Stimulated activated naive CD8-positive, alpha-beta T cell treated with anti-CD3 and anti-CD28 coated beads, Interleukin-15, amount 100 ng/mL, for 72 hours (primary cell): ENCODE results near the gene OLFM3.

Experiments
- ATAC-seq: fragments of 150-1000 bp; cut with Tn5 transposase; 2 replicates; pipeline ENCODE4 v1.10.0; 2021; ENCODE audit warnings: mild to moderate bottlenecking, moderate library complexity
- DNase-seq, 2 donors: peaks; one replicate each; pipeline ENCODE4 v3.0.0; 2021 to 2022
- H3K27ac Mint-ChIP-seq, 2 donors: one replicate each; pipeline ENCODE4 v1.8.0; 2022; ENCODE audit warnings: mild to moderate bottlenecking in 2 of 2, mixed read lengths in 2 of 2, moderate library complexity in 2 of 2
- H3K27me3 Mint-ChIP-seq: one replicate; pipeline ENCODE4 v1.8.0; 2022; ENCODE audit warnings: mixed read lengths
- H3K4me1 Mint-ChIP-seq: one replicate; pipeline ENCODE4 v1.8.0; 2022; ENCODE audit warnings: mild to moderate bottlenecking, mixed read lengths
- H3K4me3 Mint-ChIP-seq, 2 donors: one replicate each; pipeline ENCODE4 v1.8.0; 2022; ENCODE audit warnings: mild to moderate bottlenecking in 2 of 2, mixed read lengths in 2 of 2, moderate library complexity in 1 of 2
- H3K9me3 Mint-ChIP-seq, 2 donors: one replicate each; pipeline ENCODE4 v1.8.0; 2022; ENCODE audit warnings: mixed read lengths in 2 of 2

The OLFM3 gene

DNA sequence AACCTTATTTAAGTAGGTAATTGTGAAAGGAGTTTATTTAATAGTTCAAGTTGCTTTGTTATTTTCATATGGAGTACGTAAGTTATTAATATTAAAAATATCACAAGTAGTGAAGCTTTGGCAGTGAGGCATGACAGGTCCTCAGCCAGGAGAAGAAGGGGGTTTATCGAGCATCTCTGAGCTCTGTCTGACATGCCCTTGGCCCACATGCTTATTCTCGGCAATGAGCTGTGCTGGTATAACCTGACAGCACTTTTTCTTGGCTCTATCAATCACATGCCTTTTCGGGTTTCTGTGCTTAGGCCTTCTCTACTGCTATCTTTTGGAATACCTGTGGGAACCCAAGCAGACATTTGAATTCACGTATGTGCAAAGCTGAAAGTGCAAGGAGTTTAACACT lies 84.8 kb downstream of the OLFM3 start:
- Mint-ChIP-seq H3K27me3 (no peaks in the 10 kb centered on the region), H3K27ac (no peak overlapping the region), H3K9me3 (no peaks in the 10 kb centered on the region), H3K4me3 (no peak overlapping the region), H3K4me1 (no peaks in the 10 kb centered on the region)
- ATAC-seq (no peak), DNase-seq (no peak)

DNA sequence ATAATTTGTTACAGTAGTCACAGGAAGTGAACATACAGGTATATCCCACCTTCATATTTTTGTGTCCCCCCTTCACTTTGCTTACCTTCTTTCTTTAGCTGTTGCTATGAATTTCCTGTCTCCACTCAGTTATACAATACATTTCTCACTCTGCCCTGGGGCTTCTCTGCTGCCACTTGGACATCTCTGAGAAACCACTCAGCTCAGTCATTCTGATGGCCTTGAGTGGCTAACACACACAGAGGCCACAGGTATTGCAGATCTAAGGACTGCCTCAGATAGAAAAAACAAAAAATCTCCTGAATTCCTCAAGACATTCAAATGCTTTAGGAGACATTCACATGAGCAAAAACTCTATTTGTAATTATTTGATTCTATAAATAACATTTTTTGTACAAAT lies 87.7 kb downstream of the OLFM3 start:
- DNase-seq: no peak
- no peaks in the 10 kb centered on the region for H3K9me3 Mint-ChIP-seq
- H3K4me1 Mint-ChIP-seq: no peaks in the 10 kb centered on the region
- no peaks in the 10 kb centered on the region for H3K27me3 Mint-ChIP-seq
- ATAC-seq: no peak
- no peak overlapping the region for H3K27ac Mint-ChIP-seq
- no peak overlapping the region for H3K4me3 Mint-ChIP-seq

DNA sequence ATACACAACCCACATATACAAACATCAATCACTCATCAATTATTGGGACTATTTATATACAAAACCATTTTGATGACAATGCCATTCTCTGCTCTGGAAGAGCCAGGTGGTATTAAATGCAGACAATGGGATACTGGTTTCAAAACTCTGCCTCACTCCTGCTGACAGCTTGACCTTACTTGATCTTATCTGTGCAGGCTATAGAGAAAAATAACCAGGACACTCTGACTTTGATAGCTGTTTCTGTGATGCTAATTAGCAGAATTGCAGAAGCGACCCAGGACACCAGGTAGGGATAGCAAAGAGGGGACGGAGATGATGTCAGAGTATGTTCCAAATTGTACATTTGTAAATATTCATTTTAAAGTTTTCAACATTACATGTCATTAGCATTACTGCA lies 89.5 kb downstream of the OLFM3 start:
- Mint-ChIP-seq H3K27me3 (no peaks in the 10 kb centered on the region), H3K4me3 (no peak overlapping the region), H3K27ac (no peak overlapping the region), H3K9me3 (no peaks in the 10 kb centered on the region), H3K4me1 (no peaks in the 10 kb centered on the region)
- no peak for ATAC-seq
- no peak for DNase-seq

DNA sequence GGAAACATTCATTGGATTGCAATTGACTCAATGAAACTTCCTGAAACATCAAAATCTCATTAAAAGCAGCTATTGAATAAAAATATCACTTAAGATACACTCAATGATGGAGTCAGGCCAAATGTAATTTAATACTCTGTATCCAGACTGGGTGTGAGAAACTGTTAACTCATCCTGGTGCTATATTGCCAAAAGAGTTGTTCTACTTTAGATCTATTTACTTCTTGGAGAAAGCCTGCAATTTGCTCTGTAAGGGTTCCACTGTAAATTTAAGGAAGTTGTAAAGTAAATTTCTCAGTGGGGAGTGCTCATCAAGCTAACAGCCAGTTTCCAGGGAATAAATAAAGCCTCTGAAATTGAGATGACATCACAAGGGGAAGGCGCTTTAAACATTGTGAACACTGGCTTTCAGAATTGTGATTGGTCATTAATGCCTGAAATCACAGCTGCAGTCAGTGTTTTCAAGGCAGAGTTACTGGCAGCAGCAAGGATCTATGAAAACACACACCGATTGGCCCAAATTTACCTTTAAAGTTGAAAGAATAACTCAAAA lies 91.4 kb downstream of the OLFM3 start:
- DNase-seq: no peak
- no peaks in the 10 kb centered on the region for H3K27me3 Mint-ChIP-seq
- no peak overlapping the region for H3K27ac Mint-ChIP-seq
- H3K9me3 Mint-ChIP-seq: no peaks in the 10 kb centered on the region
- no peaks in the 10 kb centered on the region for H3K4me1 Mint-ChIP-seq
- H3K4me3 Mint-ChIP-seq: no peak overlapping the region
- ATAC-seq: no peak

DNA sequence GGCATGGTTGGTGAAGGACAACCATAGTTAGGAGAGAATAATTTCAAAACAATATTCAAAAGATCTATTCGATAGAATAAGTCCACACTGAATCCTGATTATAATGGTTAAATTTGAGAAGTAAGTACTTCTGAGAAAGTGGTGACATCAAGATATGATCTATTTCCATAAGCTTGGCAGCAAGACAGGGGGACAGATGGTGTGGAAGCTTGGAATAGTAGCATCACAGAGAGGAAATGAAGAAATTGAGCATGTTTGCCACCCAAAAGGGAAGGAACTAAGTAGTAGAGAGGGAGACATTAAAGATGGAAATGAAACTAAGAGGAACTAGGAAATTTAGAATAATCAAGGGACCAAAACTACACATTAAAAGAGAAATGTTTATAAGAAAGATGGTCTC lies 94.5 kb downstream of the OLFM3 start:
- ATAC-seq (no peak), DNase-seq (no peak)
- Mint-ChIP-seq H3K4me3 (no peak overlapping the region), H3K4me1 (no peaks in the 10 kb centered on the region), H3K27ac (no peak overlapping the region), H3K27me3 (no peaks in the 10 kb centered on the region), H3K9me3 (no peaks in the 10 kb centered on the region)

DNA sequence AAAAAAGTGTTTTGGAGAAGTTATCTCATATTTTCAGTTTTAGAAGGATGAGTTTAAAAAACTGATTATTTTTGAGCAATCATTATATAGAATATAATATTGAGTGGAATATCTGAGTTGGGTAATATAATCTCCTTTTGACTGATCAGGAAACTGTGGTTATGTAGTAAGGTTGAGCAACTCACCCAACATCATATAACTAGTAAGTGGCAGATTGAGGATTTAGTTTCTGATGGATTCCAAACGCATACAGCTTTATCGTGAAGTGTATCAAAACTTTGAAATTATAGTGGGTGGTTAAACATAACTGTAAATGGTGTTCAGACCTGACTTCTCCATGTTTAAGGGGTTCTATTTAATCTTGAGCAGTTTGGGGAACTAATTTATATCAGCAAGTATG lies 98.6 kb downstream of the OLFM3 start:
- H3K27ac Mint-ChIP-seq: no peak overlapping the region
- H3K4me3 Mint-ChIP-seq: no peak overlapping the region
- no peaks in the 10 kb centered on the region for H3K27me3 Mint-ChIP-seq
- no peaks in the 10 kb centered on the region for H3K9me3 Mint-ChIP-seq
- no peak for DNase-seq
- H3K4me1 Mint-ChIP-seq: no peaks in the 10 kb centered on the region
- no peak for ATAC-seq

DNA sequence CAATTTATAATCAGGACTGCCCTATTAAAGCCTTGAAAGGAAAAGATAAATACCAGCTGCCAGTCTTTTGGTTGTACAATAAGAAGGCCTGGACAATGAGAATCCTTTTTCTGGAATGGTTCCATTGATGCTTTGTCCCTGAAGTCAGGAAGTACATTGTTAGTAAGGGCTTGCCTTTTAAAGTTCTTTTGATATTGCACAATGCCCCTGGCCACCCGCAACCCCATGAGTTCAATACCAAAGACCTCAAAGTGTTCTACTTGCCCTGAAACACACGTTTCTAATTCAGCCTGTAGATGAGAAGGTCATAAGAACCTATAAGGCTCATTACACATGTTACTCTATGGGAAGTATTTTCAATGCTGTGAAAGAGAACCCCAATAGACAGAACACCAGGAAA lies 112.1 kb downstream of the OLFM3 start:
- Mint-ChIP-seq H3K27ac (no peak overlapping the region), H3K27me3 (no peaks in the 10 kb centered on the region), H3K9me3 (no peaks in the 10 kb centered on the region), H3K4me3 (no peak overlapping the region), H3K4me1 (no peaks in the 10 kb centered on the region)
- DNase-seq (no peak), ATAC-seq (no peak)

DNA sequence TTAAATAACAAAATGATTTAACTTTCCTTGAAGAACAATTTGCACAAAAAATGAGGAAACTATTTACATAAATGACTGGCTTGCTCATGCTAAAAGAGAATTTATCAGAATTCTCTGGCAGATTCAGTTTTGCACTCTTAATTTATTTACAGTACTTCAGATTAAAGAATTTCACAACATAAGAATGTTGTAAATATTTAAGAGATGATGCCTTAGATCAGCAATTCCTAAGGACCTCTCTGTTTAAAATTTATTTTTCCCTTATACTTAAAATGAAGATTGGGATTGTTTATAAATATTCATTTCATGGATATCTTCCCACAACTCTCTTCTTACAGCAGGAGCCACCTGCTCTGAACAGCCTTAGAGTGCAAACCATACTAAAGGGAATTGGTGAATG lies 120.8 kb downstream of the OLFM3 start:
- DNase-seq (no peak), ATAC-seq (no peak)
- Mint-ChIP-seq H3K9me3 (no peaks in the 10 kb centered on the region), H3K4me3 (no peak overlapping the region), H3K27ac (no peak overlapping the region), H3K4me1 (no peaks in the 10 kb centered on the region), H3K27me3 (no peaks in the 10 kb centered on the region)

DNA sequence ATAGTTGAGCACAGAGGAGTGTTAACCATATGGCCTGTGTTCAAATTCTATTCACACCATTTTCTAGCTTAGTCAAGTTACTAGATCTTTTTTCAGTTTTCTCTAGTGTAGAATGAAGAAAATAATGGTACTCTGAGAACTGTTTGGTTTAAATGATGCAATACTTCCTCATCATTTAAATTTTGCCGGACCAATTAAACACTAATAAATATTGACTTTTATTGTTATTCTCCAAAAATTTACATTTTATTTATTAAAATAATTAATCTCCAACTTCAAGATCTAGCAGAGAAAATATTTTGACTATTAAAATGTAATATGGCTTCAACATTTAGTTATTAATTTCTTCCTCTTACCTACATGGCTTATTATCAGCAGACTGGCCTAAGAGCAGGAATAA lies 123.1 kb downstream of the OLFM3 start:
- H3K4me3 Mint-ChIP-seq: no peak overlapping the region
- H3K9me3 Mint-ChIP-seq: no peaks in the 10 kb centered on the region
- no peaks in the 10 kb centered on the region for H3K4me1 Mint-ChIP-seq
- ATAC-seq (no peak), DNase-seq (no peak)
- no peaks in the 10 kb centered on the region for H3K27me3 Mint-ChIP-seq
- H3K27ac Mint-ChIP-seq: no peak overlapping the region

DNA sequence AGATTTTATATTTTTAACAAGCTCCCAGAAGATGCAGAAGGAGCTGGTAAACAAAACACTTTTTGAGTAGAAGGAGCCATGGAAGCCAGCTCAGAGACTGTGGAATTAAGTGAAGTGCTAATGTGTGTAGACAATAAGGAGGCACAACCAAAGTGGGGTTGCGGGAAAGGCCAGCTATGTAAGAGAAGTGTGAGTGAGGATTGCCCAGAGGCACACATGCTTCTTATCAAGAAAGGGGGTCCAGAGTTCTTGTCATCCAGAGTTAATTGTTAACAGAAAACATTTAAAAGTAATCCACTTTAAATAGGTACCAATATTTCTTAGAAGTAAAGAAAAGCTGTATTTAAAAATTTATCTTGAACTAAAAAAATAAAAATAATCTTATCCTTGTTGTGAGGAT lies 136.8 kb downstream of the OLFM3 start:
- Mint-ChIP-seq H3K4me1 (no peaks in the 10 kb centered on the region), H3K27ac (no peak overlapping the region), H3K27me3 (no peaks in the 10 kb centered on the region), H3K4me3 (no peak overlapping the region), H3K9me3 (no peaks in the 10 kb centered on the region)
- no peak for DNase-seq
- no peak for ATAC-seq

DNA sequence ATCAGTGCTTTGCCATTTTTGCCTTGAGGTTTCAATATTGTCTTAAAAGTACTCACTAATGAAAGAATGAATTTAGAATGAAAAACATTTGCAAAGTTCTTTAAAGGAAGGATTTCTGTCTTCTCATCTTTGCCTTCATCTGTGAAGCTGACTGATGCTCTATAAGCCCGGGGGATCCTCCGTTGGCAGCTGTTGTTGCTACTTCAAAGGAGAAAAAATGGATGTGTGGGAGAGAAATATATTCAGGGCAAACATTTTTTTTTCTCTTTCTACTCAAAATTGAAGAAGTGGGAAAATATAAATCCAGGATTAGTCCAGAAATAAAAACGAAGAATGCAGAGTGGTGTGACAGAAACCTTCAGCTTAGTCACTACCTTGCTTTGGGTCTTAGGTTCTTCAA lies 142.5 kb downstream of the OLFM3 start:
- Mint-ChIP-seq H3K4me1 (no peaks in the 10 kb centered on the region), H3K27ac (no peak overlapping the region), H3K4me3 (no peak overlapping the region), H3K9me3 (no peaks in the 10 kb centered on the region), H3K27me3 (no peaks in the 10 kb centered on the region)
- ATAC-seq (no peak), DNase-seq (no peak)

DNA sequence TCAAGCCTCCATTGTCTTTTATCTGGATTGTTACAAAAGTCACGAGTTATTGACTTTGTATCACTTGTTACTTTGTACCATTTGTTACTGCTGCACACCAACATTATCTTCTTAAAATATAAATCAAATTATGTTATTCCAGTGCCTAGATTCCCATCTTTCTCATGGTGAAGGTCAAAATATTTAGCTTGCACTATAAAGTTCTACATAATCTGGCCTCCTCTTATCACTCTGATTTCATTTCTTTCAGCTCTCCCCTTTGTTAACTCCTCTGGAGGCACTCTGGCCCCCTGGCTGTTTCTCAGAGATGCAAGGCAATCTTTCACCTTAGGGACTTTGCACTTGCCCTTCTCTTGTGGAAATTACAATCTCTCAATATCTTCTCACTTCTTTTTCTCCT lies 143.8 kb downstream of the OLFM3 start:
- no peak overlapping the region for H3K27ac Mint-ChIP-seq
- H3K4me3 Mint-ChIP-seq: no peak overlapping the region
- ATAC-seq: no peak
- no peak for DNase-seq
- H3K27me3 Mint-ChIP-seq: no peaks in the 10 kb centered on the region
- no peaks in the 10 kb centered on the region for H3K9me3 Mint-ChIP-seq
- H3K4me1 Mint-ChIP-seq: no peaks in the 10 kb centered on the region

DNA sequence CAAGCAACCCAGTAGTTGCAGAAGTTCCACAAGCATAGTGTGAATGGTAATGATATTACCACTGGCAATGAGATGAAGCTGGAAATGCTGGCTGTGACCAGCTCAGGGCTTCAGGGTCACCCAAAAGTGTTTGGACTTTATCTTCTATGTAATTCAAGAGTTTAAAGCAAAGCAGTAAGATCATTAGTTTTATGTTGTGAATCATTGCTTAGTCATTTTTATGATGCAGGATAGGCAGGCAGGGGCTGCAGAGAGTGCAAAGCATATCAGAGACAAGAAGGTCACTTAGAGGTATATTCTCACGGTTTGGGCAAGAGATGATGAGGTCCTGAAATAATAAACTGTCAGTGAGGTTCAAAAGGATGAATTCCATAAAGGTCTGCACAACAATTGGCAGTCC lies 147.4 kb downstream of the OLFM3 start:
- H3K27me3 Mint-ChIP-seq: no peaks in the 10 kb centered on the region
- no peak for ATAC-seq
- no peak for DNase-seq
- no peak overlapping the region for H3K4me3 Mint-ChIP-seq
- H3K4me1 Mint-ChIP-seq: no peaks in the 10 kb centered on the region
- H3K9me3 Mint-ChIP-seq: no peaks in the 10 kb centered on the region
- H3K27ac Mint-ChIP-seq: no peak overlapping the region

DNA sequence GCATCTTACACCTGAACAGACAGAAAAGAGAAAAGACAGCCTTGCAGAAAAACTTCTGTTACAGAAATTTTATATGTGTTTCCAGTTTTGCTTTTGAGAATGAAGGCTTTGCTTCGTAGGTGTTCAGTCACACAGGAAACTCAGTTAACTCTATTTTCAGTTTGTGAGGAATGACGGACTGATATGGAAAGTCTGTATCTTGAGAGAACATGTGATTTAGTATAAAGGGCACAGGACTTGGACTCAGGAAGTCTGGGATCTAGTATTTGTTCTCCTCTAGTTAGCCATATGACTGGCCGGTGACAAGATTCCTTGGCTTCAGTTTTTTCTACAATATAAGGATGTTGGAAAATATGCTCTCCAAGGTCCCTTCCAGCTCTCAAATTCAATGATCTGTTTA lies 149.1 kb downstream of the OLFM3 start:
- peaks cover 7% of the 10 kb centered on the region for H3K27me3 Mint-ChIP-seq
- no peaks in the 10 kb centered on the region for H3K4me1 Mint-ChIP-seq
- H3K27ac Mint-ChIP-seq: no peak overlapping the region
- no peak overlapping the region for H3K4me3 Mint-ChIP-seq
- no peak for ATAC-seq
- H3K9me3 Mint-ChIP-seq: no peaks in the 10 kb centered on the region
- DNase-seq: no peak

DNA sequence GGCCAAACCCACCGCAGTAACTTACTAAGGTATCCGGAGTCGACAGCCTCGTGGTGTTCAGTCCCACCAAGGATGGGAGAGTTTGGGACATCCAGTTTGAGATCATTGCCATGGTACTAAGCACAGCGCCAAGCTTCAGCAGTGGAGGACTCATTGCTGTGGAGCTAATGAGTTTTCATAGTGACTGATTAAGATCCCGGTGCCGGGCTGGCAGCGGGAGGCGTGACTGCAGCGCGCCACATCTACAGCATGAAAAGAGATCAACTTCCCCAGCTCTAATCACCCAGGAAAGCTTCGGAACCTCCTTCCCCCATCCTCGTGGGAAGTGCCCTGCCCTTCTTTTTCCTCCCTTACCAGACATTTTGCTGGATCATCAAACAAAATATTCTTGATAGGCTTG lies 149.9 kb downstream of the OLFM3 start:
- H3K4me3 Mint-ChIP-seq: no peak overlapping the region
- DNase-seq (no peak), ATAC-seq (no peak)
- H3K9me3 Mint-ChIP-seq: no peaks in the 10 kb centered on the region
- no peak overlapping the region for H3K27ac Mint-ChIP-seq
- no peaks in the 10 kb centered on the region for H3K4me1 Mint-ChIP-seq
- peaks cover 7% of the 10 kb centered on the region for H3K27me3 Mint-ChIP-seq

DNA sequence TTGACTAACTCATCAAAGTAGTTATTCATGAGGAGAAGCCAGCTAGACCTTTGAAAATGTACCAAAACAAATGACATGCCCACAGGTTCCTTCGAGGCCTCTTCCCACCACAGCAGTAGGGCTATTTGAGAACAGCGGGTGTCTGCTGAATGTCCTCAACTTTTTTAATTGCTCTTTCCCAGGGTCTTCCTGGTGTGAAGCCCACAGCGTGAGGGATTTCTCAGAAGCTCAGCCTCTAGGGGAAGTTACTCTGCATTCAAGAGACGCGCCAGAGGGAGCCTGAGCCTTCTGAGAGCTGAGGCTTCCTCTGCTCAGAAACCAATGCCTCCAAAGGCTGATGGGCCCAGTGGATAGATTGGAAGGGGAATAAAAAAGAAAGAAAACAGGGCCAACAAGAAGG lies 153.6 kb downstream of the OLFM3 start:
- Mint-ChIP-seq H3K27me3 (peaks cover 7% of the 10 kb centered on the region), H3K9me3 (no peaks in the 10 kb centered on the region), H3K4me3 (no peak overlapping the region), H3K4me1 (no peaks in the 10 kb centered on the region), H3K27ac (no peak overlapping the region)
- ATAC-seq (no peak), DNase-seq (no peak)

DNA sequence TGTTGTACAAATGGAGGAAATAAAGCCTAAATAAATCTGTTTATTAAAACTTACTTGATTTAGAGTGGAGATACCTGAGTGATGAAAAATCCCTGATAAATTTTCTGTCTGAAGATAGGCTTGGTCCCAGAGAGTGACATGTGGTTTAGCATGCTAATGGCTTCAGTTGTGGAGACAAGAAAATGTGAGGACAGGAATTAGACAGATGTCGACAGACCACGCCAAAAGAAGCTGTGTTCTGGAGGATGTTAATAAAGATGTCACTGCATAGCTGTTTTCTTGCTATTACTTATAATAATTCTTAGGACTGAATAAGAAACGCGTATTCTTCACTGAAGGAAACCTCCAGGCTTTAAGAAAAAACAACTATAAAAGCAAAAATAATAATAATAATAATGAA lies 154.9 kb downstream of the OLFM3 start:
- no peak overlapping the region for H3K27ac Mint-ChIP-seq
- H3K27me3 Mint-ChIP-seq: peaks cover 7% of the 10 kb centered on the region
- no peaks in the 10 kb centered on the region for H3K4me1 Mint-ChIP-seq
- ATAC-seq (no peak), DNase-seq (no peak)
- no peaks in the 10 kb centered on the region for H3K9me3 Mint-ChIP-seq
- H3K4me3 Mint-ChIP-seq: no peak overlapping the region

DNA sequence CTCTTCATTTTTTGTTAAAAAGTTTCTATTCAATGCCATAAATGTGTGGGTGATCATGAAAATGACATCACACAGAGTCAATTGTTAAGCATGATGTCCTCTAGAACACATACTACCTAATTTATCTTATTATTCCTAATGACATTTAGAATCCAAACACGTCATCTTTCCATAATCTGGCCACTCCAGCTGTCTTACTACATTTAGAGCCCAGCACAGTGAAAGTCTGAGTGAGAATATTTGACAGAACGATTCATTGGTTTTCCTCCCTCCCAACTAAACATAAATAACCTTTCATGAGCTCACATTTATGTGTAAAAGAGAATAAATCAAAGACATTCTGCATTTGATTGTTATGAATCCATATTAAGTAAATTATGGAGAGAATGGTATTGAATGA lies 160.7 kb downstream of the OLFM3 start:
- ATAC-seq (no peak), DNase-seq (no peak)
- Mint-ChIP-seq H3K4me1 (no peaks in the 10 kb centered on the region), H3K27ac (no peak overlapping the region), H3K4me3 (no peak overlapping the region), H3K27me3 (no peaks in the 10 kb centered on the region), H3K9me3 (no peaks in the 10 kb centered on the region)
